Activated T-helper 1 cell treated with anti-CD3 and anti-CD28 coated beads, Interleukin-2, amount 50 U/mL, for 16 hours (primary cell): ENCODE data around the gene CLEC2D.
"Not testable (repeated sequence)": the region's sequence is repeated elsewhere in the genome, so short reads cannot be mapped to it uniquely, and the experiment has no call there.

Source experiments
- DNase-seq, 2 donors: peaks; one replicate each; pipeline ENCODE4 v3.0.0-alpha.2; 2020; ENCODE audit warnings: low read depth in 1 of 2, low spot score in 1 of 2

The CLEC2D gene, protein sequence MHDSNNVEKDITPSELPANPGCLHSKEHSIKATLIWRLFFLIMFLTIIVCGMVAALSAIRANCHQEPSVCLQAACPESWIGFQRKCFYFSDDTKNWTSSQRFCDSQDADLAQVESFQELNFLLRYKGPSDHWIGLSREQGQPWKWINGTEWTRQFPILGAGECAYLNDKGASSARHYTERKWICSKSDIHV

DNA sequence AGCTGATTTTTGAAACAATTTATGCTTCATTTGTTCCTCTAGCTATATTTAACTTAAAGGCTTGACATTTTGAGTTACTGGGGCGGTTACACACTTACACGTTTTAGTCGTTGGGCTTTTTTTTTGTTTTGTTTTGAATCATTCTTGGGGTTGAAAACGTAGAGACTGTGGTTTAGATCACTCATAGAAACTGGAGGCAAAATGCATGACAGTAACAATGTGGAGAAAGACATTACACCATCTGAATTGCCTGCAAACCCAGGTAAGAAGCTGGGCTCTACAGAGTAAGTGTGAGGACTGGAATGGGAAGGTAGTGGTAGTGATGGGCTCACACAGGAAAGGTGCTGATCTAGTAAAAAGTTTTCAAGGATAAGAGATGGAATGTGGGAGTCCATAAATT, at the start of gene CLEC2D:
CLEC2D (plus strand) TSS at position 180 of the 400 bp plus-strand sequence; CDS start at position 202, 22 bp downstream.
- DNase-seq = no peak

DNA sequence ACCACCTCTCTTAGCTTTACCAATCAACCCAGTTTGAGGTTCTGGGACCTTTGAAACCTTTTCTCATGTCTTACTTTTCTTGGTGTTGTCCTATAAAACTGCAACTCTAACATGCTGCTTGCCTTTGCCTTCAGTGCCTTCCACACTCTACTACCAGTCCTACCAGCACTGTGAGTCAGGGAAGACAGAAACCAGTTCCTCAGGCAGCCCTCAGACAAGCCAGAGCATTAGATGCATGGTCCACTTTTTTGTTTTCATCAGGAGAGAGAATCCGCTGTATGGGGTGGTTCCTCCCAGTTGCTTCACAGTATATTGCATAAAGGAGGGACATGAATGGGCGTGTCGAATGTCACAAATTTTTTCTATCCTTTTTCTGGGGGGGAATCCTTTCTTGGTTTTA, 44.5 kb upstream of the CLEC2D start:
- no peak for DNase-seq

DNA sequence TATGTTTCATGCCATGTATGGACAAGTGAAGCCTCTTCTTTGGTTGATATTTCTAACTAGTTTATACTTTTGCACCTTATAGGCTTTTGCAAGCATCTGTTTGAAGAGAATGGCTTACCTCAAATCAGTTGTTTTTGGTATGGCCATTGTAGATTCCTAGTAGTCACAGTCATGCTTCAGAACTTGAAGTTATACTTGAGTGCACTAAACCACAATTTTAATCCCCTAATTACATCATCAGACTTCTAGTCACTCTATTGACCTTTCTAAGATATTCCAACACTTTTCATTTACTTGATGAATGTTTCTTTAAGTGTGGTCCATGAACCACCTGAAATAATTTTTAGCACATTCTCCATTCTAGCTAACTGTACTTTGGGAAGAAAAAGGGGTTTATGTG, 43.2 kb upstream of the CLEC2D start:
- no peak for DNase-seq

DNA sequence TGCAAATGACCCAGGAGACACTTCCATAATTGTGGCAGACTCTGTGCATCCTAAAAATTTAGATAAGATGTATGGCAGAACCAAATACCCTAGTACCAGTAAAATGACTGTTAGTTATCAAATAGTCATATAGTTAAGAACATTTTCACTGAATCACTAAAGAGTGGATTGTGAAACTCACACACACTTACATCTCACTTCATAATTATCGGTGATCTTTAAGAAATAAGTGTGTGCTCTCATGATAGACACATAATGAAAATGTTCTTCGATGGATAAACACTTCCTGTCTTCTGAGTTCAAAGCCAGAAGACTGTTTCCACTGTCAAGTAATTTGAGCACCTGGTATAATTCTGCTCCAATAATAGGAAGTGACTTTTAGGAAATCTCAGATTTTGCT, 42.7 kb upstream of the CLEC2D start:
- DNase-seq = no peak

DNA sequence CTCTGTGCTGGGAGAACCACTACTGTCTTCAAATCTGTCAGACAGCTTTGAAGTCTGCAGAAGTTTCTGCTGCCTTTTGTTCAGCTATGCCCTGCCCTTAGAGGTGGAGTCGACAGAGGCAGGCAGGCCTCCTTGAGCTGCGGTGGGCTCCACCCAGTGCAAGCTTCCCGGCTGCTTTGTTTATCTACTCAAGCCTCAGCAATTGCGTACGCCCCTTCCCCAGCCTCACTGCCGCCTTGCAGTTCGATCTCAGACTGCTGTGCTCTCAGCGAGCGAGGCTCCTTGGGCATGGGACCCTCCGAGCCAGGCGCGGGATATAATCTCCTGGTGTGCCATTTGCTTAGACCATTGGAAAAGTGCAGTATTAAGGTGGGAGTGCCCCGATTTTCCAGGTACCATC, 36.7 kb upstream of the CLEC2D start:
- no peak for DNase-seq

DNA sequence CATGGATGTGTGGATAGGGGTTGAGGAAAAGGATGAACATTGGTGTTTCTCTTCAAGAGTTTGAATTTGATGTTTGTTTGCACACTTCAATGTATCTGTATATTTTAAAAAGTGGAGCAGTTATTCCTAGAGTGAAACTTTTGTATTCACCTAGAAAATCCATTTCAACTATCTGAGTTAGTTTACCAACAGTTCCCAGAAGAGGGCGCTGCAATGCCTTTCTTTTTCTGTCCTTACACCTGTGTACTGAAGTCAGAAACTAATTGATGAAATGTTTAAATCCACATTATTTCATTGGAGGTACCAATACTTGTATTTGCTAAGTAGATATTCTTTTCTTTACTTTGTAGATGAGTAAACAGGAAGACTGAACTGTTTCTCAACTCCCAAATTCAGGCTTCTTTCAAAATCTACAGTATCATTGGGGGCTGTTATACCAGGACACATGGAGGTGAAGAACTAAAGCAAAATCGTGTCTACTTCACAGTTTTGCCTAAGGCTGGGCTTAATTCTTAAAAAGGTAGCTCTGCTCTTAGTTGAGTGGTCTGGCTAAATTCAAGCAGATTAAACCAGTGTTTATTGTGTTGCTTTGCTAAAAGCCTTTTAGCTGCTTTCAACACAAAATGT, 35.2 kb upstream of the CLEC2D start:
- peak; percentile 47 to 63 for DNase-seq

DNA sequence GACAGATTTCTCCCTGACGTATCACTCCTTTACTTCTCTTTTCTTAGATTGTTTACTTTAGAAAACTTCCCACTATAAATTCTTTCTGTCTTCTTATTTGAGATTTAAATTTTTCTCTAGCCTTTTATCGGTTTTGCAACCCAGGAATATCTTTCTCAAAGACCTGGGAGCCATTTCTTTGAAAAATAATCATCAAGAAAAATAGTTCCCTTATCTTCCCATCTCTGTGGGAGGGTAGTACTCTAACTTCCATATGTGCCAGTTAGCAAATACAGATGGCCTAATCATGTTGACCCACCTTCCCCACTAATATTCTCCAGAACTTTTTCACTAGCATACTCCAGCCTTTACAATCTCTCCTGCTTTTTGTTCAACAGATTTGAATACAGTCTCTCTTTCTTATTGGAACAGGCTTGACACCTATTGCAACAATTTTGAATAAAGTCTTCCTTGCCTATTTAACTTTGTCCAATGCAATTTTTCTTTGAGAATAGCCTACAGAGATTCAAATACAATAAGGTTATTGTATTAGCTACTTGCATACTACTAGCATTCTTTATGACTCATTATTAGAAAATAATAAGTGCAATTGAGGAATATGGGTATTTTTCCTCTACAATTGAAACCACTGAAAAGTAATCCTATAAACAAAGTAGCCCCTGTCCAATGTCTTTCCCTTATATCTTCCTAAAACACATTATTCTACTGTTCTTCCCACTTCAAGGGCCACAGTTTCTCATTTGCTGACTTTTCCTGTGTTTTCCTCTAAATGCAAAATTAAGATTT, 34.4 kb upstream of the CLEC2D start:
- DNase-seq = no peak

DNA sequence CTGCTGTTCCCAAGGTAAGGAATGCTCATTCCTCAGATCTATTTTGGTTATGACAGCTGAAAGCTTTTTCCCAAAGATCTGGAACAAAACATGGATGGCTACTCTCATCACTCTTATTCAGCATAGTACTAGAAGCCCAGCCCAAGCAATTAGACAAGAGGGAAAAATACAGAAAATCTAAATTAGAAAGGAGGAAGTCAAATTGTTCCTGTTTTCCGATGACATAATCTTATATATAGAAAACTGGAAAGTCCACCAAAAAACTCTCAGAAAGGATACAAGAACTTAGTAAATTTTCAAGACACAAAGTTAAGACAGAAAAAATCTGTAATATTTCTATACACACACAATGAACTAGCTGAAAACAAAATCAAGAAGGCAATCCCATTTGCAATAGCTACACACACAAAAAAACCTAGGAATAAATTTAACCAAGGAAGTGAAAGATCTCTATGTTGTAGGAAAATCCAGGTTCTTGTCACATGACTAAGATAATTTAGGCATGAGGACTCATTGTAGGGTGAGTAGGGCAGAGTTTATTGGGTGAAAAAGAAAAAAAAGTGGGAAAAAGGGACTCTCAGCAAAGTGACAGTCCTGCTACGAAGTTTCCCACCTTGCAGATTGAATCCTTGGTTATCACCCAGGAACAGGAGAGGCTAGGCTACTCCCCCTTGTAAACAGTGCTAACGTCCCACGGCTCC, 33.2 kb upstream of the CLEC2D start:
- DNase-seq = no peak

DNA sequence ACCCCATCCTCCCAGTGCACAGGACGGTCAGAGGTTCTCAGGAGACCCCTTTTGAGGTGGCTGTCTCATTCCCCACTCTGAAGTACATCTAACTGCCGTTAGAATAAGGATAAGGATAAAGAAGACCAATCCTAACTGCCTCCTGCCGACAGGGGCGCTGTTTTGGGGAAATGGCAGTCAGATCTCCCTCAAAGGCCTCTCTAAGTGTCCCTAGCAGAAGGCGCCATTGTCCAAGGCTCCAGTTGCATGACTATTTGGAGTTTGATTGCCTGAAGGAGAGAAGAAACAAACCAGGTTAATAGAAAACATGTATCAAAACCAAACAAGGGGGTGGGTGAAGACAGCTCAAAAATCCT, 32.7 kb upstream of the CLEC2D start:
- DNase-seq = no peak

DNA sequence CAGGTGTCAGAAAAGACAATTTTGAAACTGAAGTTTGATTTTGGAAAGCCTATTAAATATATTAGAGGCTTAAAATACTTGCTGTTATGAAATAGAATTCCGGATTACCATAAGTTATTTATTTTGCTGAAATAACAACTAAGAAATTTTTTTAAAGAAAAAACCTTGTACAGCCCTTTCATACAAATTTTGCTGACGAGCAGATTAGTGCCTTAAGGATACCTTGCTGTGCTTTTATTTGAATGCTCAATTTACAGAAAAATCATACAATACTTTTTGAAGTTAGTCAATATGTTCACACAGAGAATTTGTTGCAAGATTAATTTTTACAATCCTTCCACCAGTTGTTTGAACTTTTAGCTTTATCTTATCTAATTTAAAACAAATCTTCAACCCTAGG, 29.5 kb upstream of the CLEC2D start:
- DNase-seq = no peak

DNA sequence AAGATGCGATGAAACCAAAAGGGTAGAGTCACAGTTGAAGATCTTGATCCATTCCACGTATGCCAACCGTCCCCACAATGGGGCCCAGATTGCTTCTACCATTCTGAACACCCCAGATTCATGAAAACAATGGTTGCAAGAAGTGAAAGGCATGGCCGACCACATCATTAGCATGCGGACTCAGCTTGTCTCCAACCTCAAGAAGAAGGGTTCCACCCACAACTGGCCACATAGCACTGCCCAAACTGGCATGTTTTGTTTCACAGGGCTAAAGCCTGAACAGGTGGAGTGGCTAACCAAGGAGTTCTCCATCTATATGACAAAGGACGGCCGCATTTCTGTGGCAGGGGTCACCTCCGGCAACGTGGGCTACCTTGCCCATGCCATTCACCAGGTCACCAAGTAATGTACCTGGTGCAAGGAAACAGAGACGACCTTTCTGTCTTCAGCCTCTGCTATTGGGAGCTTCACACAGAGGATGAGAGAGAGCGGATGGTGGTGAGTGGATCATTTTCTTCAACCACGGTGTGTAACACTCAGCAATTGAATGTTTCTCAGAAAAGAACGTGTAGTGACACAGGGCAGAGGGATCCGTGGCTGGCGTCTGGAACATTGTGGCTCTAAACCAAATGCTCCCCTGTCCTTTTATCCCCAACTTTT, 26.8 kb upstream of the CLEC2D start:
- no peak for DNase-seq

DNA sequence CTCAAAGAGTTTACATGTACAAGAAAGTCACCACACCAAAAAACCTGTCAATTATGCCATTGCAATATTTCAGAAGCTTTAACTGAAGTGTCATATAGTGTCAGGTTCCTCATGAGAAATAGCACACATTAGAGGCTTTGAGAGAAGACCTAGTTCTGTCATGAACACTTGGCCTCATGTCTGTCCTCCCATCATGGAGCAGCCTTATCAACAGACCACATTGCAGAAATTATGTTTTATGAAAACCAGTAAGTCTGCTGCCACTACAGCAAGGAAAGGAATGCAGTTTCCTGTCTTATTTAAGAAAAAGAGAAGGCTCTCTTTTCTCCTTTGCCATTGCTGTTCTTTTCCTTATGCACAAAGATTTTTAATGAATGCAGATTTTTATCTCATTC, 26.2 kb upstream of the CLEC2D start:
- no peak for DNase-seq

DNA sequence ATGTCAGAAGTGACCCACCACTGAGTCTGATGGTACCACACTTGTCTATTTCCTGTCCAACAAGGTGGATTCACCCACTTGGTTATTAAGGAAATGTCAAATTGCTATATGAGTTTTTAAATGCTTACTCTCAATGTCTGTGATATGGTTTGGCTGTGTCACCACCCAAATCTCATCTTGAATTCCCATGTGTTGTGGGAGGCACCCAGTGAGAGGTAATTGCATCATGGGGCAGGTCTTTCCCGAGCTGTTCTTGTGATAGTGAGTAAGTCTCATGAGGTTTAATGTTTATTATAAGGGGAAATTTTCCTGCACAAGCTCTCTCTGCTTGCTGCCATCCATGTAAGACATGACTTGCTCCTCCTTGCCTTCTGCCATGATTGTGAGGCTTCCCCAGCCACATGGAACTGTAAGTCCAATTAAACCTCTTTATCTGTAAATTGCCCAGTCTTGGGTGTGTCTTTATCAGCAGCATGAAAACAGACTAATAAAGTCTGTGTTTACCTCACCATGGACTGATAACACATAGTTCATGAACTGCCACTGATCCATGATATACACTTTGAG, 24.4 kb upstream of the CLEC2D start:
- not testable (repeated sequence) for DNase-seq

DNA sequence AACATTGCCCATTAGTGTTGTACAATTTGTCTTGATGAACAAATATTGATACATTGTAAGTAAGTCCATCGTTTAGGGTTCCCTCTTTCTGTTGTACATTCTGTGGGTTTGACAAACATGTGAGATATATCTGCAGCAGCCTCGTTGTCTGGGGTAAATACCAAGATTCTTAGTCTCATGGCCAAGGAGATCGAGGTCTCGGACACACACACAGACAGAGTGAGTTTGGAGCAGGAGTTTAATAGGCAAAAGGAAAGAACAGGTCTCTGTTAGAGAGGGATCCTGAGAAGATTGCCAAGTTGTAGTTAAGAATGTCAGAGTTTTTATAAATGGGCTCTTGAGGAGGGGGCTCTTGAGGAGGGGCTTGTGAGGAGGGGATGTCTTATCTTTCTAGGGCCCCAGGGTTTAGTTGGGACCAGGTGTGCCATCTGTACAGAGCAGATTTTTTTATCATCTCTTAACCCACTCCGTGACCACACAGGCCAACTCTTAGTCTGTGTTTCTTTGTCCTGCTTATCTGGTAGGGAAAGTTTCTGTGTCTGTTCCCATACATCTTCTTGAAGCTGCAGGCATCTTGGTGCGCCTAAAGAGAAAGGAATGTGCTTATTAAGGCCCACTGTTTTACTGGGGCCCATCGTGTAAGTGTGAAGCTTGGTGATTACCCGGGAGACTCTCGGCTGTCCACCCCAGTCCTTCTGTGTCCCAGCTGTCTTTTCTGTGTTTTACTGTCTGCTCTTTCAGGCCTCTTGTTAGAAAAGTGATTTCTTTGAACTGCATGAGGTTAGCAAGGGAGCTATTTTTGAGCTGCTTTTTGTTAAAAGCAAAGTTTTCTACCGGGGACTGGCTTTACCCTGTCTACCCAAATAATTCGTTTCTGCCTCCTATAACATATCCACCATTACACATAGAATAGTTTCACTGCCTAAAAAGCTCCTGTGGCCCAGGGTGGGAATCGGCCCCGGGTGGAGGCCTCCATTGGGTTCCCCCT, 22.4 kb upstream of the CLEC2D start:
- DNase-seq = no peak

DNA sequence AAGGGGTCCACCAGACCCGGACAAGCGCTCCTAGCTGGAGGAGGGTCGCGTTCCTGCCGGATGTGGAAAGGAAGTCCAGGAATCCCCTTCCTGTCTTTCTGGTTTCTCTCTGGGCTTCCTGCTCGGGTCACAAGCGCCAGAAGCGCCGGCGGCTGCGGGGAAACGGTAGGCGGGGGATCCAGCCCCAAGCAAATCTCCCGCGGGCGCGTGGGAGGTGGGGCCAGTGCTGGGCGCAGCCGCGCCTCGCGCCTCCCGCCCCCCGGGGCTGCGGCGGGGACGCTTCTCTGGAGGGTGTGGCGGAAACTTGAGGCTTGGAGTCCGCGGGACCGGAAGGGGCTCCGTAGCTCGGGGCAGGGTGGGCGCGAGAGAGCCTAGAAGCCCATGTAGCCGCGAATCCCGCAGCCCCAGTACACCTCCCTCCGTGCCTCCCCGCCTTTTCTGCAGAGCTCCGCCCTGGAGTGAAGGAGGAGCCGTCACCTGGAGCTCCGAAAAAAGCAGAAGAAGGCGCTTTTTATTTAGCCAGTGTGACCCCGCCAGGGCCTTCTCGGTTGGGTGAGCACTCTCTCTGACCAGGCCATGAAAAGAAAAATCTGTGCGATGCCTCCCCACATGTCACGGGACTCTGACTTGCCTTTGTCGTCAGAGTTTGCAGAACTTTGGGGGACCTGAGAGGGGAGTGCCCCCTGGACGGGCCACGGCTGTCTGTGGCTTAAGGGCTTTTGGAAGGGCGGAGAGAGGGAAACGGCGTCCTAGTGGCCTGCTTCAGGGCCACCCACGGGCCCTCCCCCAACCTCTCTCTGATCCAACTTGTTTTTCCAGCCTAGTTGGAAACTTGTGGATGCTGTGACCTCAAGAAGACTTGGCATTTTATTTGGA, 21.4 kb upstream of the CLEC2D start:
- DNase-seq = peak; percentile 75 to 87

DNA sequence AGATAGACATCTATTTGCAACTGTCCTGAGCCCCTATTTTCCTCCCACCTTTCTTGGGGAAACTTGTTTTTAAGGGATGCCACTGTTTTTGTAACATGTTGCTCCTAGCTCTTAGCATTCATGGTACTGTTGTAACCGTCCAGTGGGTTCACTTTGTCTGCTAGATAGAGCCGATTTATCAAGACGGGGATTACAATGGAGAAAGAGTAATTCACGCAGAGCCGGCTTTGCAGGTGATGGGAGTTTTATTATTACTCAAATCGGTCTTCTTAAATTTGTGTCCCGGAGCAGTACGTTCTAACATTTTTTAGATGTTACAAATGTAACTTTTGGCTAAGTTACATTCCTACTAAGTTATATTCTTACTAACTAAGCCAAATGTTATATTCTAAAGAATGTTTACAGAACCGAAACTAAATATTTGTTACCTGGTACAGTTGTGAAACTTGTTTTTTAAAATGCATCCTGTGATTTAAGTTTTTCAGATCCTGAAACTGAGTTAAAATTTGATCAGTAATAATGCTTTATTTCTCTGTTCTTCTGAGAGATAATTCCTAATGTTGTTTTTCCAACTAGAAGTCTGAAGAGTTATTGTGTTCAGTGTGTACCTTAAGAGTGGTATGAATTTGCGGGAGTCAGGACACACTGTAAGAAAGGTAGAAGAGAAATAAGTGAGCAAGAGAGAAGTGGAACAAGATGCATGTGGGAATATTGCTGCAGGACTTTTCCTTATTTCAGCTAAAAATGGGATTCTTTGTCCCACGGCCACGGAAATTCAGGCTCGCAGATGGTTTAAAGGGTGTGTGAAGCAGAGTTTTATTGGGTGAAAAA, 20.6 kb upstream of the CLEC2D start:
- no peak for DNase-seq

DNA sequence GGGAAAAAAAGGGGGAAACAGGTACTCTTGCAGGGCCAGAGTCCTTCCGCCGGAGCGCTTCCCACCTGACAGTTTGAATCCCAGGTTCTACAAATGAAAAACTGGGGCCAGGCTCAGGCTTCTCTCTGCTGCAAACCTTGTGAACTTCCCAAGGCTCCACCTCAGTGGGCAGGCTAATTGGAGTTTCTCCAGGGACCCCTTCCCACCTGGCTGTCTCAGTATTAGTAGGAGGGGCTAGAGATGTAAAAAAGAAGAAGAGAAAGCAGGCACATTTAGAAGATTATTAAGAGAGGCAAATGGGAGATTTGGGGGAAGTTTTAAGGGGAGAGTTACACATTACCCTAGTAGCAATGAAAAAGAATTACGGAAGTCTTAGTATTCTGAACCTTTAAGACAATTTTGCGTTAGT, 20.0 kb upstream of the CLEC2D start:
- no peak for DNase-seq

DNA sequence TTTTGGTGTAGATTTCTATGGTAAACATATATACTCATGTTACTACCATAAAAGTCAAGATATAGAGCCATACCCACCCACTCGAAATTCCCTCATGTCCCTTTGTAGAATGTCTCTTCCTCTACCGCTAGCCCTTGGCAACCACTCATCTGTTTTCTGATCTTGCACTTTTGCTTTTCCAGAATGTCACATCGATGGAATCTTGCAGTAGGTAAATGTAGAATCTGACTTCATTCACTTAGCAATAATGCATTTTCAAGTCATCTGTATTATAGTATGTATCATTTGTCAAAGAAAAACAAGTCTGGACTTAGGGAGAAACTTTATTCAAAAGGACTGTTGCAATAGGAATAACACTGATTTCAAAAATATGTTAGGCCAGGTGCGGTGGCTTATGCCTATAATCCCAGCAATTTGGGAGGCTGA, 19.3 kb upstream of the CLEC2D start:
- no peak for DNase-seq
